Cardiac muscle cell (in vitro differentiated cells and primary cell): ENCODE results near the gene COL6A2. TPM values are rescaled to one million over a fixed set of nuclear protein-coding genes. Genes with fewer than 3 reads are reported as not detected.
A peak's percentile ranks its signal among the peaks of the same experiment; 100 is the strongest.

ENCODE experiments used
- DNase-seq, 2 donors: peaks; one replicate each; pipeline versions ENCODE4 v3.0.0 to v3.0.0-alpha.2; 2010 to 2017; ENCODE audit warnings: low read depth in 1 of 2, low spot score in 1 of 2
- H3K27ac ChIP-seq: fragments of 200-600 bp; sonication (generic); 2 replicates; pipeline ENCODE4 v1.5.1; 2016
- H3K27me3 ChIP-seq: fragments of 200-600 bp; sonication (generic); 2 replicates; pipeline ENCODE4 v1.6.0; 2016; ENCODE audit warnings: control low read depth
- H3K36me3 ChIP-seq: fragments of 200-600 bp; sonication (generic); 2 replicates; pipeline ENCODE4 v1.5.1; 2016; ENCODE audit warnings: control low read depth
- H3K4me1 ChIP-seq: fragments of 200-600 bp; sonication (generic); 2 replicates; pipeline ENCODE4 v1.8.1; 2017; ENCODE audit warnings: low read depth, mild to moderate bottlenecking, mixed run types
- H3K4me3 ChIP-seq: fragments of 200-600 bp; sonication (generic); 2 replicates; pipeline ENCODE4 v1.5.1; 2016; ENCODE audit warnings: mild to moderate bottlenecking
- H3K9me3 ChIP-seq: fragments of 200-600 bp; sonication (generic); 2 replicates; pipeline ENCODE4 v1.5.1; 2017; ENCODE audit warnings: low read depth, mild to moderate bottlenecking, control low read depth
- CTCF ChIP-seq: IDR thresholded peaks from 2 replicates; pipeline ENCODE4 v1.5.1; 2012; ENCODE audit warnings: low read depth, mild to moderate bottlenecking, low read length
- polyA plus RNA-seq: library from polyadenylated mRNA; unstranded; fragments of >200 nt; fragmentation: Nextera tagmentation; extraction: Ambion mirVana; gene quantifications from 2 replicates; pipeline ENCODE4 v1.2.1, GENCODE V29; 2016
- total RNA-seq: library from RNA; depleted of rRNA; stranded (reverse); fragments of >200 nt; gene quantifications from 2 replicates; pipeline ENCODE4 v1.2.3, GENCODE V29; 2016

COL6A2 gene
- total and polyA plus RNA-seq, 2 experiments from 2014 or later: 153 to 260 TPM

- Histone ChIP-seq H3K9me3 (no peaks in the 10 kb centered on the region), H3K4me3 (no peak overlapping the region), H3K27ac (no peak overlapping the region), H3K4me1 (peaks cover 11% of the 10 kb centered on the region), H3K27me3 (no peaks in the 10 kb centered on the region), H3K36me3 (no peaks in the 10 kb centered on the region)
- DNase-seq: no peak
- TF ChIP-seq CTCF: no peak
Observed at GRCh38 chr21:46159841-46160656, 62.1 kb downstream of the COL6A2 start.

GRCh38 chr21:46160657-46160906 is 62.7 kb downstream of the COL6A2 start:
- no peaks in the 10 kb centered on the region for H3K9me3 ChIP-seq
- H3K36me3 ChIP-seq: no peaks in the 10 kb centered on the region
- H3K27ac ChIP-seq: no peak overlapping the region
- TF ChIP-seq CTCF: no peak
- peaks cover 6% of the 10 kb centered on the region for H3K4me1 ChIP-seq
- H3K27me3 ChIP-seq: no peaks in the 10 kb centered on the region
- H3K4me3 ChIP-seq: no peak overlapping the region
- DNase-seq: no peak

GRCh38 chr21:46160907-46161632 is 63.2 kb downstream of the COL6A2 start:
- Histone ChIP-seq H3K9me3 (no peaks in the 10 kb centered on the region), H3K4me3 (no peak overlapping the region), H3K27ac (no peak overlapping the region), H3K36me3 (no peaks in the 10 kb centered on the region), H3K4me1 (peaks cover 1% of the 10 kb centered on the region), H3K27me3 (no peaks in the 10 kb centered on the region)
- no peak for TF ChIP-seq CTCF
- peak in 1 of 2 donors; percentile 43 for DNase-seq

- no peaks in the 10 kb centered on the region for H3K27me3 ChIP-seq
- no peaks in the 10 kb centered on the region for H3K9me3 ChIP-seq
- no peaks in the 10 kb centered on the region for H3K4me1 ChIP-seq
- DNase-seq: no peak
- no peak overlapping the region for H3K4me3 ChIP-seq
- H3K27ac ChIP-seq: no peak overlapping the region
- TF ChIP-seq CTCF: no peak
- no peaks in the 10 kb centered on the region for H3K36me3 ChIP-seq
Observed at GRCh38 chr21:46161633-46162592, 64.0 kb downstream of the COL6A2 start.

GRCh38 chr21:46163380-46163779 is 65.5 kb downstream of the COL6A2 start:
- H3K36me3 ChIP-seq: no peaks in the 10 kb centered on the region
- H3K4me3 ChIP-seq: no peak overlapping the region
- no peaks in the 10 kb centered on the region for H3K27me3 ChIP-seq
- no peaks in the 10 kb centered on the region for H3K4me1 ChIP-seq
- no peaks in the 10 kb centered on the region for H3K9me3 ChIP-seq
- no peak for DNase-seq
- TF ChIP-seq CTCF: no peak
- no peak overlapping the region for H3K27ac ChIP-seq
